Liver (tissue), 9 donors: ENCODE results near the gene MUC13. TPM values are rescaled to one million over a fixed set of nuclear protein-coding genes. Genes with fewer than 3 reads are reported as not detected.

Experiments
- DNase-seq: peaks from one replicate; pipeline ENCODE4 v3.0.0-alpha.2; 2017; ENCODE audit warnings: low spot score
- H3K27ac ChIP-seq, 2 donors: one replicate each; pipeline ENCODE4 v1.7.0; 2013; ENCODE audit warnings: inconsistent platforms in 2 of 2, low read length in 2 of 2, control low read depth in 1 of 2, low read depth in 1 of 2, mild to moderate bottlenecking in 1 of 2
- H3K27me3 ChIP-seq, 4 donors: one replicate each; pipeline versions ENCODE4 v1.6.1 to v1.7.0; 2013; ENCODE audit warnings: low read length in 3 of 4, inconsistent platforms in 1 of 4, mild to moderate bottlenecking in 1 of 4, moderate library complexity in 1 of 4; ENCODE audit not compliant: control insufficient read depth in 4 of 4, insufficient read depth in 4 of 4
- H3K36me3 ChIP-seq, 4 donors: one replicate each; pipeline versions ENCODE4 v1.6.1 to v1.7.0; 2013; ENCODE audit warnings: low read length in 3 of 4, mild to moderate bottlenecking in 3 of 4, low read depth in 1 of 4, moderate library complexity in 1 of 4; ENCODE audit not compliant: control insufficient read depth in 4 of 4, insufficient read depth in 3 of 4
- H3K4me1 ChIP-seq, 4 donors: one replicate each; pipeline versions ENCODE4 v1.6.1 to v1.7.0; 2013; ENCODE audit warnings: low read length in 3 of 4, mild to moderate bottlenecking in 3 of 4, moderate library complexity in 1 of 4; ENCODE audit not compliant: control insufficient read depth in 4 of 4, insufficient read depth in 4 of 4
- H3K4me3 ChIP-seq, 3 donors: one replicate each; pipeline versions ENCODE4 v1.6.1 to v1.7.0; 2013; ENCODE audit warnings: low read length in 3 of 3, control low read depth in 1 of 3, low read depth in 1 of 3, mild to moderate bottlenecking in 1 of 3
- H3K9ac ChIP-seq, 2 donors: one replicate each; pipeline ENCODE4 v1.7.0; 2013; ENCODE audit warnings: low read length in 2 of 2, mild to moderate bottlenecking in 2 of 2, moderate library complexity in 2 of 2, control low read depth in 1 of 2, low read depth in 1 of 2
- H3K9me3 ChIP-seq, 4 donors: one replicate each; pipeline versions ENCODE4 v1.6.1 to v1.7.0; 2013; ENCODE audit warnings: low read length in 3 of 4; ENCODE audit not compliant: control insufficient read depth in 4 of 4
- ATF3 ChIP-seq: IDR thresholded peaks from 2 replicates; pipeline ENCODE4 v1.6.1; 2016; ENCODE audit warnings: antibody characterized with exemption
- CTCF ChIP-seq: fragments of 150-350 bp; IDR thresholded peaks from 2 replicates; pipeline ENCODE4 v1.5.1; 2017; ENCODE audit warnings: improper control_type of control experiment, low read depth, low read length; ENCODE audit not compliant: missing input control
- EGR1 ChIP-seq, 2 donors: IDR thresholded peaks; 2 replicates each; pipeline ENCODE4 v1.6.1; 2016 to 2018; ENCODE audit warnings: antibody characterized with exemption in 2 of 2, low read depth in 2 of 2
- FOXA2 ChIP-seq: IDR thresholded peaks from 2 replicates; pipeline ENCODE4 v1.6.1; 2016; ENCODE audit warnings: antibody characterized with exemption
- GABPA ChIP-seq, 2 donors: IDR thresholded peaks in 1 of 2; conservative IDR thresholded peaks in 1 of 2; 2 replicates each; pipeline ENCODE4 v1.6.1; 2016; ENCODE audit warnings: antibody characterized with exemption in 2 of 2, mild to moderate bottlenecking in 1 of 2, moderate library complexity in 1 of 2
- HNF4A ChIP-seq, 2 donors: conservative IDR thresholded peaks; 2 replicates each; pipeline ENCODE4 v1.6.1; 2016; ENCODE audit warnings: antibody characterized with exemption in 2 of 2, mild to moderate bottlenecking in 2 of 2
- HNF4G ChIP-seq: IDR thresholded peaks from 2 replicates; pipeline ENCODE4 v1.6.1; 2016; ENCODE audit warnings: antibody characterized with exemption
- JUND ChIP-seq, 2 donors: IDR thresholded peaks; 2 replicates each; pipeline ENCODE4 v1.6.1; 2016; ENCODE audit warnings: antibody characterized with exemption in 2 of 2
- NR2F2 ChIP-seq: IDR thresholded peaks from 2 replicates; pipeline ENCODE4 v1.6.1; 2016; ENCODE audit warnings: antibody characterized with exemption
- RAD21 ChIP-seq, 2 donors: IDR thresholded peaks; 2 replicates each; pipeline ENCODE4 v1.6.1; 2016; ENCODE audit warnings: antibody characterized with exemption in 2 of 2, mild to moderate bottlenecking in 2 of 2
- REST ChIP-seq: IDR thresholded peaks from 2 replicates; pipeline ENCODE4 v1.6.1; 2016; ENCODE audit warnings: antibody characterized with exemption, mild to moderate bottlenecking
- RXRA ChIP-seq, 2 donors: IDR thresholded peaks; 2 replicates each; pipeline ENCODE4 v1.6.1; 2017 to 2018; ENCODE audit warnings: antibody characterized with exemption in 2 of 2, mild to moderate bottlenecking in 1 of 2
- SP1 ChIP-seq: IDR thresholded peaks from 2 replicates; pipeline ENCODE4 v1.6.1; 2018; ENCODE audit warnings: antibody characterized with exemption, mild to moderate bottlenecking
- TAF1 ChIP-seq: conservative IDR thresholded peaks from 2 replicates; pipeline ENCODE4 v1.6.1; 2016; ENCODE audit warnings: antibody characterized with exemption, mild to moderate bottlenecking
- ZBTB33 ChIP-seq: IDR thresholded peaks from 2 replicates; pipeline ENCODE4 v1.6.1; 2016; ENCODE audit warnings: antibody characterized with exemption
- WGBS: extraction: QIAGEN DNeasy Blood & Tissue Kit; methylation state at CpG from one replicate; pipeline ENCODE4 v1.1.7; 2013; 5-methylcytosine and 5-hydroxymethylcytosine counted together
- polyA plus RNA-seq, 2 donors: library from polyadenylated mRNA; stranded (reverse) in 1 of 2; unstranded in 1 of 2; fragments of 200-250 nt in 1 of 2; fragments of >200 nt in 1 of 2; fragmentation: Nextera tagmentation in 1 of 2; extraction: Ambion mirVana in 1 of 2; gene quantifications; one replicate each; pipeline versions ENCODE4 v1.2.1 to v1.2.3, GENCODE V29; 2013 to 2015
- total RNA-seq, 2 donors: library from RNA; depleted of rRNA; stranded (reverse); fragments of >200 nt; gene quantifications; one replicate each; pipeline ENCODE4 v1.2.3, GENCODE V29; 2014
- donor health status: healthy.
- donor health status: healthy.
- donor health status: healthy.
- donor health status: healthy.
- donor health status: healthy.

Gene MUC13
- total and polyA plus RNA-seq, 4 donors: under 0.01 to 0.45 TPM; not detected in 2

GRCh38 chr3:124981472-124981871 is 46.9 kb upstream of the MUC13 start:
- Histone ChIP-seq H3K9me3 (no peaks in the 10 kb centered on the region), H3K36me3 (peaks cover 0 to 2% (median 0%) of the 10 kb centered on the region in 4 donors), H3K9ac (no peak overlapping the region), H3K4me3 (no peak overlapping the region), H3K27me3 (no peaks in the 10 kb centered on the region), H3K4me1 (no peaks in the 10 kb centered on the region), H3K27ac (no peak overlapping the region)
- TF ChIP-seq HNF4A (conservative IDR thresholded peaks at IDR 0.05) (no peak), HNF4G (no peak), ATF3 (no peak), JUND (IDR thresholded peaks at IDR 0.05) (no peak), FOXA2 (no peak), SP1 (no peak)
- DNase-seq: no peak
- WGBS: 83% methylated on average over 5 of the region's 5 CpGs

GRCh38 chr3:124978627-124979026 is 44.1 kb upstream of the MUC13 start:
- Histone ChIP-seq H3K36me3 (peaks cover 0 to 2% (median under 1%) of the 10 kb centered on the region in 4 donors), H3K9me3 (no peaks in the 10 kb centered on the region), H3K4me3 (no peak overlapping the region), H3K27me3 (no peaks in the 10 kb centered on the region), H3K9ac (no peak overlapping the region), H3K4me1 (no peaks in the 10 kb centered on the region), H3K27ac (no peak overlapping the region)
- TF ChIP-seq TAF1 (no peak), FOXA2 (no peak)
- DNase-seq: no peak
- 96% methylated on average over 7 of the region's 7 CpGs for WGBS

- H3K4me1 ChIP-seq: no peaks in the 10 kb centered on the region
- 95% methylated on average over 6 of the region's 6 CpGs for WGBS
These were observed 41.8 kb upstream of the MUC13 start for GRCh38 chr3:124976383-124976782.

GRCh38 chr3:124974691-124975090 is 40.1 kb upstream of the MUC13 start:
- H3K27ac ChIP-seq: no peak overlapping the region
- no peaks in the 10 kb centered on the region for H3K4me1 ChIP-seq
- 96% methylated on average over 2 of the region's 2 CpGs for WGBS
- H3K9ac ChIP-seq: no peak overlapping the region
- no peak for TF ChIP-seq HNF4A (conservative IDR thresholded peaks at IDR 0.05)
- no peak for TF ChIP-seq CTCF
- TF ChIP-seq REST: no peak
- TF ChIP-seq ATF3: no peak
- TF ChIP-seq NR2F2: no peak
- TF ChIP-seq ZBTB33: no peak
- no peak for TF ChIP-seq RAD21 (IDR thresholded peaks at IDR 0.05)
- TF ChIP-seq SP1: no peak
- no peak for TF ChIP-seq RXRA (IDR thresholded peaks at IDR 0.05)
- TF ChIP-seq GABPA (IDR thresholded peaks at IDR 0.05 in 1 of 2, conservative IDR thresholded peaks at IDR 0.05 in 1 of 2): no peak
- no peak for TF ChIP-seq TAF1
- H3K9me3 ChIP-seq: no peaks in the 10 kb centered on the region
- H3K36me3 ChIP-seq: peaks cover 0 to 13% (median 9%) of the 10 kb centered on the region in 4 donors
- no peaks in the 10 kb centered on the region for H3K27me3 ChIP-seq
- no peak overlapping the region for H3K4me3 ChIP-seq
- no peak for DNase-seq

More at GRCh38 chr3:124976383-124976782, 41.8 kb upstream of the MUC13 start:
- no peak for TF ChIP-seq EGR1 (IDR thresholded peaks at IDR 0.05; ENCODE audit: low read depth in 2 of 2)
- no peak overlapping the region for H3K4me3 ChIP-seq
- DNase-seq: no peak
- H3K9ac ChIP-seq: no peak overlapping the region
- H3K27me3 ChIP-seq: no peaks in the 10 kb centered on the region
- H3K27ac ChIP-seq: no peak overlapping the region
- H3K9me3 ChIP-seq: no peaks in the 10 kb centered on the region
- H3K36me3 ChIP-seq: peaks cover 0 to 4% (median 1%) of the 10 kb centered on the region in 4 donors
